Measurements from ENCODE around the gene ACHE.

The ACHE gene

GRCh38 chr7:100902638-100903037 lies 7.0 kb upstream of the ACHE start:
- DNase-seq (ENCODE audit: low read depth) = no peak
- no peak overlapping the region for H3K4me3 ChIP-seq (ENCODE audit: low read length)
- no peak for TF ChIP-seq CTCF (IDR thresholded peaks at IDR 0.05; ENCODE audit: insufficient read depth, low read depth, low read length, missing control alignments)

GRCh38 chr7:100901921-100902332 lies 6.2 kb upstream of the ACHE start:
- no peak overlapping the region for H3K4me3 ChIP-seq (ENCODE audit: low read length)

GRCh38 chr7:100900978-100901377 lies 5.3 kb upstream of the ACHE start:
- no peak overlapping the region for H3K4me3 ChIP-seq (ENCODE audit: low read length)
- TF ChIP-seq CTCF (IDR thresholded peaks at IDR 0.05; ENCODE audit: insufficient read depth, low read depth, low read length, missing control alignments) = no peak

More at GRCh38 chr7:100901921-100902332, 6.2 kb upstream of the ACHE start:
- no peak for DNase-seq (ENCODE audit: low read depth)
- TF ChIP-seq CTCF (IDR thresholded peaks at IDR 0.05; ENCODE audit: insufficient read depth, low read depth, low read length, missing control alignments) = no peak

GRCh38 chr7:100899432-100899831 lies 3.7 kb upstream of the ACHE start:
- no peak for DNase-seq (ENCODE audit: low read depth)
- no peak overlapping the region for H3K4me3 ChIP-seq (ENCODE audit: low read length)
- TF ChIP-seq CTCF (IDR thresholded peaks at IDR 0.05; ENCODE audit: insufficient read depth, low read depth, low read length, missing control alignments) = no peak

More at GRCh38 chr7:100900978-100901377, 5.3 kb upstream of the ACHE start:
- DNase-seq (ENCODE audit: low read depth) = no peak

GRCh38 chr7:100897772-100898454 lies 2.2 kb upstream of the ACHE start:
- no peak overlapping the region for H3K4me3 ChIP-seq (ENCODE audit: low read length)
- TF ChIP-seq CTCF (IDR thresholded peaks at IDR 0.05; ENCODE audit: insufficient read depth, low read depth, low read length, missing control alignments) = no peak
- no peak for DNase-seq (ENCODE audit: low read depth)

GRCh38 chr7:100896732-100897608 lies 1.3 kb upstream of the ACHE start:
- TF ChIP-seq CTCF (IDR thresholded peaks at IDR 0.05; ENCODE audit: insufficient read depth, low read depth, low read length, missing control alignments) = peak; percentile 67
- no peak overlapping the region for H3K4me3 ChIP-seq (ENCODE audit: low read length)
- DNase-seq (ENCODE audit: low read depth) = peak; percentile 27
